GM21526 (cell line): ENCODE data around the gene DSE.

Experiments used
- ATAC-seq: cut with Tn5 transposase; IDR thresholded peaks from one replicate; pipeline ENCODE4 v1.9.1; 2021; ENCODE audit warnings: moderate library complexity; ENCODE audit not compliant: unreplicated experiment, low FRiP score

DSE gene

GRCh38 chr6:116439522-116440051 lies 68.8 kb downstream of the DSE start:
- no peak for ATAC-seq

- ATAC-seq = no peak
These were observed 72.4 kb downstream of the DSE start for GRCh38 chr6:116443105-116443504.

- peak; percentile 83 for ATAC-seq
These were observed 73.3 kb downstream of the DSE start for GRCh38 chr6:116444092-116444491.

GRCh38 chr6:116444575-116444974 lies 73.8 kb downstream of the DSE start:
- ATAC-seq = no peak

- no peak for ATAC-seq
These were observed 74.4 kb downstream of the DSE start for GRCh38 chr6:116445102-116445501.

DNA sequence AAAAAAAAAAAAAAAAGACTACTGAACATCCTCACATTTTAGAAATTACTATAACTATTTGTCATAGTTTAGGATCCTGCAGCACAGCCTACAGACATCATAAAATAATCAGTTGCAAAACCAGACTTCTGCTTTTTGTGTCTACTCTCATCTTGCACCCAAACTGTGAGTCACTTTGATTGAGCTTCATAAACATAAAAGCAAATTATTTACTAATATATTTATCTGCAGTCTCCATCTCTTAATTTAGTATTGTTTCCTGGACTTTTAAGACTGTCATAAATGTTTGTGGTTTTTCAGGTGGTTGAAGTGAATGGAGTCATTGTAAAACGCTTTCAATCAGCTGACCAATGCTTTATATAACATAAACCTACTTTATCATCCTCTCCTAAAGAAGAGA lies 75.7 kb downstream of the DSE start:
- no peak for ATAC-seq

DNA sequence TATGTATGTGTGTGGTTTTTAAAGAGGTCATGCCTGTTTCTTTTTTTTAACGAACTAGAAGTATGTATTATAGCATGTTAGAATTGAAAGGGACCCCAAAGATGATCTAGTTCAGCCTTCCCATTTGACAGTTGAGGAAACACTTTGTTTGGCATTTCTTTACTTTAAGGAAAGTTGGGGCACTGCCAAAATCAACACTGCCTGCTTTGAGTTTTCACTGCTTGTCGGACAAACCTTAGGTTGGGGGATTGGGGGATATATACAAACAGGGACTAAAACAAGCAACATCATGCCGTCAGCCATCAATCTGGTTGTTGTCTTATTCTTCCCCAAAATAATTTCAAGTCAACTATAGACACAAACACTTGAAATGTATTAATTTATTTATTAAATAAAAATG lies 76.3 kb downstream of the DSE start:
- ATAC-seq = no peak

DNA sequence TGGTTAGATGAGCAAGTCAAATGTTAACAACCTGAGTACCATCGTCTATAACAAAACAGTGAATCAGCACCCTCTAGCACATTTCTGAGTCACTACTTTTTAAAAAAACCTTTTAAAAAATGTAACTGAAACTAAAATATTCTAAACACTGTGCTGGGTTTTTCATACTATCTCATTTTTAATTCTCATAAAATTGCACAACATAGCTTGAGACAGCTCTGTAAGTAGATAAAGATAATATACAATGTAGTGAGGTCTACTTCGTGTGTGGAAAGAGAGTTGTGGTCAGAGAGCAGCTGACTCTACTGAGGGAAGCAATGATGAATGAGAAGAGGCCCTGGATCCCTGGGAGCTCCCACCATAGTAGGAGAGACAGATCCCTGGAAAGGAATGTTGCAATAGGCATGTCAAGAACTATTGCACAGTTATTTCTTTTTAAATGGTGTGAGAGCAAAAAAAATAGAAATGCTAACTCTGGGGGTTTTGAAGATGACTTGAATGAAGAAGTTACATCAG lies 76.8 kb downstream of the DSE start:
- no peak for ATAC-seq

GRCh38 chr6:116449565-116449964 lies 78.8 kb downstream of the DSE start:
- no peak for ATAC-seq

DNA sequence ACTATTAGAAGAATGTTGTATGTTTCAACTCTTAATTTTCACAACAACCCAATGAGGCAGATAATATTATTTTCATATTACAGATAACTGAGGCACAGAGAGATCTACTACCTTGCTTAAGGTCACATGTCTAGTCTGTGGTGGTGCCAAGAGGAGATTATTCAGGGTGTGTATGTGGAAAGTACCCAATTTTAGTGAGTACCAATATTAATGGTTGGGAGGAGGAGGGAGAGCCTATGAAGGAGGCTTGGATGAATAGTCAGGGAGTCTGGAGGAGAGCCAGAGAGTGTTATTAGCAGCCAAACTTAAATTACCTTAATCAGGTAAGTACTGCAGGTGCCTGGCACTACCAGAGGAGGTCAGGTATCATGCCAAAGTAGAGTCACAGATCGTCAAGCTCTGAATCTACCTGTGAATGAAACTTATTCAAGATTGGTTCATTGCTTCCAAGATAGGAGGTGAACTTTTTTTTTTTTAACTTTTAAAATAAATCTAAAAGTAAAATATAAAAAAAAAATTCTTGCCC lies 79.5 kb downstream of the DSE start:
- no peak for ATAC-seq

- peak; percentile 85 for ATAC-seq
These were observed 80.3 kb downstream of the DSE start for GRCh38 chr6:116450769-116451740.

GRCh38 chr6:116451916-116452315 lies 81.2 kb downstream of the DSE start:
- no peak for ATAC-seq

GRCh38 chr6:116452531-116452930 lies 81.8 kb downstream of the DSE start:
- no peak for ATAC-seq

- ATAC-seq = no peak
These were observed 85.4 kb downstream of the DSE start for GRCh38 chr6:116456106-116456505.

DNA sequence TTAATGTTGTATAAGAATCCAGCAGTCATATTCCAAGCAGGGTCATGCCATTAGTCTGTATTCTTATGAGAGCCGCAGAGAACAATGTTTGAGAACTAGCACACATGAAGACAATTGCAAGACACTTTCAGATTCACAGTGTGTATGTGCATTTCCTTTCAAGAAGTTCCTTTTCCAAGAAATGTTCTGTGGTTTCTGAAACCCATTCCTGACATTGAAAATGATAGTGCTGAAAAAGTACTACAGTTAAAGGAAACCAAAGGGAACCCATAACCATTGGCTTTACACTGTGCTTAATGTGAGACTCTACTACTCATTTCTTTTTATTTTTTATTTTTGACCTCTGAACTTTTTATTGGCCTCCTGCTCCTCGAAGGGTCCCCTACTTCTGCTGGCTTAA lies 86.2 kb downstream of the DSE start:
- no peak for ATAC-seq

GRCh38 chr6:116458264-116458663 lies 87.5 kb downstream of the DSE start:
- ATAC-seq = no peak

GRCh38 chr6:116459927-116460326 lies 89.2 kb downstream of the DSE start:
- no peak for ATAC-seq

GRCh38 chr6:116461331-116461931 lies 90.7 kb downstream of the DSE start, which contains the start of gene CALHM6:
TSS of gene CALHM6 (plus strand) at chr6:116461375. CDS start at chr6:116461930, 555 bp downstream.
- no peak for ATAC-seq

DNA sequence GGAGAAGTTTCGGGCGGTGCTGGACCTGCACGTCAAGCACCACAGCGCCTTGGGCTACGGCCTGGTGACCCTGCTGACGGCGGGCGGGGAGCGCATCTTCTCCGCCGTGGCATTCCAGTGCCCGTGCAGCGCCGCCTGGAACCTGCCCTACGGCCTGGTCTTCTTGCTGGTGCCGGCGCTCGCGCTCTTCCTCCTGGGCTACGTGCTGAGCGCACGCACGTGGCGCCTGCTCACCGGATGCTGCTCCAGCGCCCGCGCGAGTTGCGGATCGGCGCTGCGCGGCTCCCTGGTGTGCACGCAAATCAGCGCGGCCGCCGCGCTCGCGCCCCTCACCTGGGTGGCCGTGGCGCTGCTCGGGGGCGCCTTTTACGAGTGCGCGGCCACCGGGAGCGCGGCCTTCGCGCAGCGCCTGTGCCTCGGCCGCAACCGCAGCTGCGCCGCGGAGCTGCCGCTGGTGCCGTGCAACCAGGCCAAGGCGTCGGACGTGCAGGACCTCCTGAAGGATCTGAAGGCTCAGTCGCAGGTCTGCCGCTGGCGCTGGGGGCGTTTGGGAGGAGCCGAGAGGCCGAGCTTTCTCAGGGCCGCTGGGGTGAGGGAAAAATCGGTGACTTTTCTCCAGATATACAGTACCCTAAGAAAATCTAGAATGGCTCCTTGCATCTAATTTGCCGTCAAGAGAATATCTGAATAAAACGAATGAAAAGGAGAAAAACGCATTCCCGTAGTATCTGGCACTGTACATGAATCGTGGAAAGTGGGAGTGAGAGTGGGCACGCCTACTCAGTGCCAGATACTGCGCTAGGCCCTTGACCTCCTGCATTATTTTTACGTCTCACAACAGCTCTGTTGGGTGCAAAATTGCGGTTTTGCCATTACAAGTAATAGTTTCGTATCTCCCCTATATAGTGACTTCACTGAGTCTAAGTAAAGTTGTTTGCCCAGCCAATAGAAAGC lies 91.5 kb downstream of the DSE start:
- peak; percentile 88 for ATAC-seq

- ATAC-seq = no peak
These were observed 92.6 kb downstream of the DSE start for GRCh38 chr6:116463301-116463700.
